Measurements from ENCODE around the gene TBXA2R.

DNA sequence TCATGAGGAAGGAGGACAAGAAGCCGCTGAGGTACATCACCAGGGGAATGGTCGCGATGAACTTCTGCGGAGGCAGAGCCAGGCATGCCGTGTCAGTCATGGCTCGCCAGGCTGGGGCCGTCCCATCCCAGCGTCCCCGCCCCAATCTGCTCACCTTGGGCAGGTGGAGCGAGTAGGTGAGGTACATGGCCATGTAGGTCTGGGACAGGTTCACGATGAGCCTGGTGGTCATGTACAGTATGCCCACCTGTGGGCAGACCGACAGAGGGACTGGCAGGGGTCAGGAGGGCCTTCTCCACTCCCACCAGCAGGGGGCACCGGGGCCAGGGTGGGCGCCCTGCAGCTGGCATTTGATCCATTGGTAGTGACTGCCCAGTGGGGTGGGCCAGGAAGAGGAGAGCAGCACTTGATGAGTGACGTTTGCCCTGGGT lies 59.4 kb downstream of the TBXA2R start:
- TF ChIP-seq GATA2 (IDR thresholded peaks at IDR 0.05; ENCODE audit: low read depth, low read length) (no peak), GATA3 (IDR thresholded peaks at IDR 0.05; ENCODE audit: low read depth, low read length) (no peak)

All from SH-SY5Y (cell line).